ENCODE results near the gene AP4B1. TPM values are rescaled to one million over a fixed set of nuclear protein-coding genes. Genes with fewer than 3 reads are reported as not detected.
"Not testable (repeated sequence)": the region's sequence is repeated elsewhere in the genome, so short reads cannot be mapped to it uniquely, and the experiment has no call there.

AP4B1 gene
- polyA plus RNA-seq, 4 donors: 12.4 to 33.8 (median 15.0) TPM

DNA sequence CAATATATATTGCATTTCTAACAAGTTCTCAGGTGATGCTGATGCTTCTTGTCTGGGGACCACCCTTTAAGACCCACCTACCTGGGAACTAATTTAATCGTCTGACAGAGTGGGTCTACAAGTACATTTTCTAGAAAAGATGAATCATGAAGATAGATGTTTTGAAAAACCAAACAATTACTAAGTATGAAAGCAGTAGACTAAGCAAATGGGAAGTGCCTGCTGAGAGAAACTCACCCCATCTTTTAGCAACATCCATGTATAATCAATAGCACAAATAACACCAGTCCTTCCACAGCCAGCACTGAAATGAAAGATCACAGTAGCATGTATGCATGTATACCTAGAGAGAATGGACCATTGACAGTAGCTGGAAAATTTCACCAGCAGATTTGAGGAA lies 50.4 kb downstream of the AP4B1 start:
- no peak overlapping the region for H3K27ac ChIP-seq (ENCODE audit: low read depth in 1 of 3, low read length in 2 of 3)
- H3K27me3 ChIP-seq (ENCODE audit: control insufficient read depth in 3 of 3, insufficient read depth in 3 of 3, low read length in 3 of 3): no peaks in the 10 kb centered on the region
- no peaks in the 10 kb centered on the region for H3K4me1 ChIP-seq (ENCODE audit: control insufficient read depth in 3 of 3, insufficient read depth in 2 of 3, low read depth in 1 of 3, low read length in 2 of 3)
- peaks cover 0 to 7% (median 4%) of the 10 kb centered on the region in 3 donors for H3K36me3 ChIP-seq (ENCODE audit: control insufficient read depth in 3 of 3, insufficient read depth in 2 of 3, low read depth in 1 of 3, low read length in 3 of 3)
- no peak for DNase-seq
- no peak overlapping the region for H3K4me3 ChIP-seq (ENCODE audit: low read depth in 1 of 3, low read length in 3 of 3)
- H3K9me3 ChIP-seq (ENCODE audit: control insufficient read depth in 2 of 2, insufficient read depth in 1 of 2, low read depth in 1 of 2, low read length in 1 of 2): no peaks in the 10 kb centered on the region
- no peak for FAIRE-seq
- WGBS, 3 donors: 38 to 64% (median 50%) methylated on average over 1 of the region's 1 CpG

DNA sequence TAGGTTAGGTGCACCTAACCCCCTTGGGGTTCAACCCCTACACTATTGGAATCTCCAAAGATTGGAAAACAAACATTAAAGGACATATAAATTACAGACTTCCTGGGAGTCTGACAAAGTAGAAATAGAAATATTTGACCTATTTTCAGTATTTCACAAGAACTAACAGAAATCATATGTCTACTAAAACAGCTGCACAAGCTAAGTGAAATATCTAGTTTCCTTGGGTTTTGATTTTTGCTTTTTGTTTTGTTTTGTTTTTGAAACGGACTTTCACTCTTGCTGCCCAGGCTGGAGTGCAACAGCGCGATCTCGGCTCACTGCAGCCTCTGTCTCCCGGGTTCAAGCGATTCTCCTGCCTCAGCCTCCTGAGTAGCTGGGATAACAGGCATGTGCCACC lies 51.9 kb downstream of the AP4B1 start:
- not testable (repeated sequence) for H3K36me3 ChIP-seq (ENCODE audit: control insufficient read depth in 3 of 3, insufficient read depth in 2 of 3, low read depth in 1 of 3, low read length in 3 of 3); H3K27me3 ChIP-seq (ENCODE audit: control insufficient read depth in 3 of 3, insufficient read depth in 3 of 3, low read length in 3 of 3); DNase-seq; H3K27ac ChIP-seq (ENCODE audit: low read depth in 1 of 3, low read length in 2 of 3); H3K4me3 ChIP-seq (ENCODE audit: low read depth in 1 of 3, low read length in 3 of 3); FAIRE-seq; H3K9me3 ChIP-seq (ENCODE audit: control insufficient read depth in 2 of 2, insufficient read depth in 1 of 2, low read depth in 1 of 2, low read length in 1 of 2); H3K4me1 ChIP-seq (ENCODE audit: control insufficient read depth in 3 of 3, insufficient read depth in 2 of 3, low read depth in 1 of 3, low read length in 2 of 3)
- WGBS, 3 donors: 85 to 94% (median 94%) methylated on average over 6 of the region's 6 CpGs

DNA sequence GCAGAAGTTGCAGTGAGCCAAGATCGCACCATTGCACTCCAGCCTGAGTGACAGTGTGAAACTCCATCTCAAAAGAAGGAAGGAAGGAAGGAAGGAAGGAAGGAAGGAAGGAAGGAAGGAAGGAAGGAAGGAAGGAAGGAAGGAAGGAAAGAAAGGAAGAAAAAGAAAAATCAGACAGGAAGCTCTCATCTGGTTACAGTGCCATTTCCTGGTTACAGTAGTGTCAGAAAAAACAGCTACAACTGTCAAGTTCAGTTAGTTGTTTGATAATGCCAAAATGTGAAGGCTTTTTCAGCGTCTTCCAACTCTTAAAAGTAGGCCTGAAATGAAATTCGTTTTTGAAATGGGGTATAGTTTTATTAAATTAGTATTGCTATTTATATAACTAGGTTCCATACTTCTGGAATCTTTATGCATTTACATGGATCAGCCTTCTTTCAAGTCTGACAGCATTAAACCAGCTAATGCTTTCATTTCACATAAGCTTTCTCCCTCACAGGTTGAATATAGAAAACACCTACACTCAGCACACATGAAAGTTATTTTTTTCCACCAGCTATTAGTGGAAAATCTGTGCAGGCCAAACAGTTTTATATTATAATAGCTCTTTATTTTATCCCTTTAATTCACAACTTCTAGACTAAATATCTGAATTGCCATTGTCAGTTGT lies 54.3 kb downstream of the AP4B1 start:
- H3K36me3 ChIP-seq (ENCODE audit: control insufficient read depth in 3 of 3, insufficient read depth in 2 of 3, low read depth in 1 of 3, low read length in 3 of 3): no peaks in the 10 kb centered on the region
- no peak for FAIRE-seq
- H3K27ac ChIP-seq (ENCODE audit: low read depth in 1 of 3, low read length in 2 of 3): no peak overlapping the region
- no peak for DNase-seq
- H3K9me3 ChIP-seq (ENCODE audit: control insufficient read depth in 2 of 2, insufficient read depth in 1 of 2, low read depth in 1 of 2, low read length in 1 of 2): no peaks in the 10 kb centered on the region
- H3K4me3 ChIP-seq (ENCODE audit: low read depth in 1 of 3, low read length in 3 of 3): no peak overlapping the region
- WGBS, 3 donors: 70 to 77% (median 74%) methylated on average over 3 of the region's 3 CpGs
- no peaks in the 10 kb centered on the region for H3K27me3 ChIP-seq (ENCODE audit: control insufficient read depth in 3 of 3, insufficient read depth in 3 of 3, low read length in 3 of 3)
- no peaks in the 10 kb centered on the region for H3K4me1 ChIP-seq (ENCODE audit: control insufficient read depth in 3 of 3, insufficient read depth in 2 of 3, low read depth in 1 of 3, low read length in 2 of 3)

DNA sequence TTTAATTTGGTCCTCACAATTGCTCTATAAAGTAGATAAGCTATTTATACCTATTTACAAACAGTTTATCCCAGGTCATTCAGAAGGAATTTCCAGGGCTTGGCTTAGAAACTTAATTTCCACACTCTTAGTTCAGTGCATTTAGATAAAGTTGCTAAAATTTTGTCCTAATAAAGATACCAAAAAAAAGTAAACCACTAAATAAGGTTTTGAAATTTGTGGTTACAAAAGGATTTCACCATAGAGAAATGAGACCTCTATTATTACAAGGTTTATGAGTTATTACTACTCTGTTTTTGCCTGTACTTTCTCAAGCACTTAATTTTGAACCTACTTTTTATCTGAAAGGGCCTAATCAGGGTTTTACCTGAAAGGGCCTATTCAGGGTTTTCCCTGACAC lies 55.5 kb downstream of the AP4B1 start:
- no peak overlapping the region for H3K27ac ChIP-seq (ENCODE audit: low read depth in 1 of 3, low read length in 2 of 3)
- H3K36me3 ChIP-seq (ENCODE audit: control insufficient read depth in 3 of 3, insufficient read depth in 2 of 3, low read depth in 1 of 3, low read length in 3 of 3): no peaks in the 10 kb centered on the region
- no peak for DNase-seq
- H3K4me1 ChIP-seq (ENCODE audit: control insufficient read depth in 3 of 3, insufficient read depth in 2 of 3, low read depth in 1 of 3, low read length in 2 of 3): no peaks in the 10 kb centered on the region
- no peaks in the 10 kb centered on the region for H3K9me3 ChIP-seq (ENCODE audit: control insufficient read depth in 2 of 2, insufficient read depth in 1 of 2, low read depth in 1 of 2, low read length in 1 of 2)
- no peak overlapping the region for H3K4me3 ChIP-seq (ENCODE audit: low read depth in 1 of 3, low read length in 3 of 3)
- FAIRE-seq: no peak
- no peaks in the 10 kb centered on the region for H3K27me3 ChIP-seq (ENCODE audit: control insufficient read depth in 3 of 3, insufficient read depth in 3 of 3, low read length in 3 of 3)

DNA sequence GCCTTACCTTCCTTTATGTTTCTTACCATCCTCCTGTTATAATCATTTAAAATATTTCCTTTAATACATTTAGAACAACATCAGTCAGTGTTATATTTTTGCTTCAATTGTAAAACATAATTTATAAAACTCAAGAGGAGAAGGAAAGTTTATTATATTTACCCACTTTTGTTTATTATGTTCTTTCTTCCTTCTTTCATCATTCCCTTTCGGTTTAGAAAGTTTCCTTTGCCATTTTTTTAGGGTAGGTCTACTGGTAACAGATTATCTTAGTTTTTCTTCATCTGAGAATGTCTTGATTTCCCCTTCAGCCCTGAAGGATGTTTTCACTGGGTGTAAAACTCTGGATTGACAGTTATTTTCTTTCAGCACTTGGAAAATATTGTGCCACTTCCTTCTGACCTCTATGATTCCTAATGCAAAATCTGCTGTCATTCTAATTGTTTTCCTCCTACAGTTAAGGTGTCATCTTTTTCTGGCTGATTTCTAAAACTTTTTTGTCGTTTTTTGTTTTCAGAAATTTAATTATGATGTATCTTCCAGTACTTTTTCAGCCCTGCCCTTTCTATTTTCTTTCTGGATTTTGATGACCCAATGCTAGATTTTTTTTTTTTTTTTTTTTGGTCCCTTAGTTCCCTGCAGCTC lies 58.1 kb downstream of the AP4B1 start:
- FAIRE-seq (no peak), DNase-seq (no peak)
- no peaks in the 10 kb centered on the region for H3K36me3 ChIP-seq (ENCODE audit: control insufficient read depth in 3 of 3, insufficient read depth in 2 of 3, low read depth in 1 of 3, low read length in 3 of 3)
- H3K4me3 ChIP-seq (ENCODE audit: low read depth in 1 of 3, low read length in 3 of 3): no peak overlapping the region
- no peak overlapping the region for H3K27ac ChIP-seq (ENCODE audit: low read depth in 1 of 3, low read length in 2 of 3)
- no peaks in the 10 kb centered on the region for H3K4me1 ChIP-seq (ENCODE audit: control insufficient read depth in 3 of 3, insufficient read depth in 2 of 3, low read depth in 1 of 3, low read length in 2 of 3)
- H3K27me3 ChIP-seq (ENCODE audit: control insufficient read depth in 3 of 3, insufficient read depth in 3 of 3, low read length in 3 of 3): no peaks in the 10 kb centered on the region
- H3K9me3 ChIP-seq (ENCODE audit: control insufficient read depth in 2 of 2, insufficient read depth in 1 of 2, low read depth in 1 of 2, low read length in 1 of 2): no peaks in the 10 kb centered on the region
- 80 to 89% (median 86%) methylated on average over 2 of the region's 2 CpGs for WGBS, 3 donors

Other genes starting within 250 kb of the AP4B1 start
- 1 to 10 TPM in 3 of 4 donors, under 1 TPM in 1; 0.67 to 6.7 (median 3.9) TPM for gene PHTF1, start 145.3 kb downstream of the AP4B1 start, polyA plus RNA-seq
- 10 to 100 TPM in 1 of 4 donors, 1 to 10 TPM in 3; 4.7 to 19.5 (median 6.1) TPM for gene RSBN1, start 92.3 kb downstream of the AP4B1 start, polyA plus RNA-seq
- 10 to 100 TPM in 2 of 4 donors, 1 to 10 TPM in 2; 2.0 to 20.1 (median 8.4) TPM for gene PTPN22, start 33.1 kb downstream of the AP4B1 start, polyA plus RNA-seq
- 100 to 1,000 TPM in 2 of 4 donors, 10 to 100 TPM in 2; 14.8 to 214 (median 132) TPM for gene BCL2L15, start 17.2 kb downstream of the AP4B1 start, polyA plus RNA-seq
- 1 to 10 TPM in 3 of 4 donors, under 1 TPM in 1; 0.45 to 5.8 (median 3.2) TPM for gene DCLRE1B, start 527 bp upstream of the AP4B1 start, polyA plus RNA-seq
- 10 to 100 TPM in 3 of 4 donors, 1 to 10 TPM in 1; 9.5 to 30.0 (median 10.8) TPM for gene HIPK1, start 24.5 kb upstream of the AP4B1 start, polyA plus RNA-seq
- gene OLFML3, start 74.7 kb upstream of the AP4B1 start, polyA plus RNA-seq: 10 to 100 TPM in 2 of 4 donors, 1 to 10 TPM in 2; 2.2 to 34.1 (median 12.5) TPM
- under 1 TPM in 3 of 4 donors, not detected in 1; 0.04 to 0.54 (median 0.18) TPM for gene SYT6, start 249.1 kb upstream of the AP4B1 start, polyA plus RNA-seq